GM23338 (cell line): ENCODE results near the gene ST6GALNAC3.

Experiments used
- CTCF ChIP-seq, 2 experiments: fragments of 200-600 bp in 1 of 2; sonication (generic) in 1 of 2; conservative IDR thresholded peaks; 2 replicates each; pipeline versions ENCODE4 v1.5.1 to v1.6.1; 2016 to 2017; ENCODE audit warnings: antibody characterized with exemption in 2 of 2, low read depth in 2 of 2, mild to moderate bottlenecking in 2 of 2, moderate library complexity in 1 of 2
- EZH2 ChIP-seq: fragments of 200-600 bp; sonication (generic); IDR thresholded peaks from one replicate; pipeline ENCODE4 v1.8.0; 2017; ENCODE audit warnings: antibody characterized with exemption, mild to moderate bottlenecking, low read depth; ENCODE audit not compliant: unreplicated experiment
- EZH2phosphoT487 ChIP-seq: fragments of 200-600 bp; sonication (generic); IDR thresholded peaks from one replicate; pipeline ENCODE4 v1.8.1; 2018; ENCODE audit warnings: antibody characterized with exemption; ENCODE audit not compliant: unreplicated experiment
- JUNB ChIP-seq: IDR thresholded peaks from one replicate; pipeline ENCODE4 v1.6.1; 2016; ENCODE audit warnings: antibody characterized with exemption; ENCODE audit not compliant: unreplicated experiment
- NANOG ChIP-seq: IDR thresholded peaks from 2 replicates; pipeline ENCODE4 v1.6.1; 2016; ENCODE audit warnings: antibody characterized with exemption, borderline replicate concordance
- POLR2AphosphoS5 ChIP-seq: IDR thresholded peaks from 2 replicates; pipeline ENCODE4 v1.6.1; 2016; ENCODE audit warnings: antibody characterized with exemption, low read depth
- REST ChIP-seq: IDR thresholded peaks from one replicate; pipeline ENCODE4 v1.6.1; 2018; ENCODE audit warnings: antibody characterized with exemption; ENCODE audit not compliant: unreplicated experiment
- STAT1 ChIP-seq: IDR thresholded peaks from one replicate; pipeline ENCODE4 v1.6.1; 2016; ENCODE audit warnings: antibody characterized with exemption; ENCODE audit not compliant: unreplicated experiment
- ZNF114 ChIP-seq: fragments of 250-450 bp; sonication (Bioruptor Pico); IDR thresholded peaks from 2 replicates; pipeline ENCODE4 v1.5.0; 2020; ENCODE audit warnings: mild to moderate bottlenecking, moderate library complexity

DNA sequence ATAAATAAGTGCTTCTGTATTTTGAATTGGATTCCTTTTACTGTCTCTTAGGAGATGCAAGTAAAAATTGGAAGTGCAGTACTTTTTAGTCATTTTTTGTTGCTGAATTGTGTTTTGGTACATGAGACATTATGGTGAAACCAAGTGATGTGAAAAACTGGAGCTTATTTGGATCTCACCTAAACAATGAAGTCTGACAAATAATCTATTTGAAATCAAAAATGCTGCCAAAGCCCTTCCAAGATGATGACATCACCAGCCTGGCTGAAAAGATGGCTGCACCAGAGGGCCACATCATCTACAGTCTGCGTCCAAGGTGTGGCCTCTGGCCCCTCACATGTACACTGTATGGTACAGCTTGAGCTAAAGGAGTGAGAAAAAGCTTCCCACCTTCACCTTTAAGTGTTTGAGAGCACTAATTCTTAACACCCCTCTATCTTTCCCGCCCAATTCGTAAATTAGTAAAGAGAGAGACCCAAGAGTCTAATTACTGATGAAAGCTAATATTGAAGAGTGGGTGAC is 600.2 kb downstream of the ST6GALNAC3 start:
- TF ChIP-seq CTCF (conservative IDR thresholded peaks at IDR 0.05; ENCODE audit: low read depth in 2 of 2) (no peak), NANOG (no peak), POLR2AphosphoS5 (no peak), REST (no peak), EZH2phosphoT487 (no peak), JUNB (no peak), EZH2 (no peak), STAT1 (no peak), ZNF114 (CRISPR knock-in tag) (no peak)
